Lower lobe of right lung (tissue), 2 donors: ENCODE measurements around the gene TNNT1. TPM values are rescaled to one million over a fixed set of nuclear protein-coding genes. Genes with fewer than 3 reads are reported as not detected.
"Not testable (repeated sequence)": the region's sequence is repeated elsewhere in the genome, so short reads cannot be mapped to it uniquely, and the experiment has no call there.

Experiments used
- ATAC-seq, 2 donors: fragments of 200-7000 bp; cut with Tn5 transposase; one replicate each; pipeline ENCODE4 v1.9.1; 2020 to 2022; ENCODE audit warnings: mild to moderate bottlenecking in 2 of 2, moderate library complexity in 2 of 2
- DNase-seq: peaks from one replicate; pipeline ENCODE4 v3.0.0-alpha.2; 2020
- H3K27ac ChIP-seq: fragments of 200-600 bp; one replicate; pipeline ENCODE4 v1.8.0; 2022
- H3K27me3 ChIP-seq: fragments of 200-600 bp; one replicate; pipeline ENCODE4 v1.8.0; 2022; ENCODE audit warnings: low read depth
- H3K36me3 ChIP-seq: fragments of 200-600 bp; one replicate; pipeline ENCODE4 v1.8.0; 2022; ENCODE audit warnings: mild to moderate bottlenecking
- H3K4me1 ChIP-seq: fragments of 200-600 bp; one replicate; pipeline ENCODE4 v1.8.0; 2022
- H3K4me3 ChIP-seq: fragments of 200-600 bp; one replicate; pipeline ENCODE4 v1.8.0; 2022; ENCODE audit warnings: mild to moderate bottlenecking
- H3K9me3 ChIP-seq: fragments of 200-600 bp; one replicate; pipeline ENCODE4 v1.8.0; 2022
- intact Hi-C: fragments of 100-400 bp; cut with DNase I; formaldehyde crosslinking; loops from one replicate; pipeline ENCODE4 v1.11.0; 2022
- total RNA-seq: library from RNA; stranded (reverse); fragmentation: NEBNext Ultra II Directional; extraction: Animal tissue kit (Norgen Biotek cat#: 25700); gene quantifications from one replicate; pipeline ENCODE4 v1.2.1, GENCODE V29; 2021
- TF ChIP-seq, protein P1 (sequence below): fragments of 200-600 bp; IDR thresholded peaks from one replicate; pipeline ENCODE4 v1.8.0; 2022; ENCODE audit warnings: antibody characterized with exemption, mild to moderate bottlenecking
- donor health status: DM: no; HTN: yes; CAD: no; lungs with severe emphysema.

The TNNT1 gene
- total RNA-seq, 1 donor from 2014 or later, result not detected

DNA sequence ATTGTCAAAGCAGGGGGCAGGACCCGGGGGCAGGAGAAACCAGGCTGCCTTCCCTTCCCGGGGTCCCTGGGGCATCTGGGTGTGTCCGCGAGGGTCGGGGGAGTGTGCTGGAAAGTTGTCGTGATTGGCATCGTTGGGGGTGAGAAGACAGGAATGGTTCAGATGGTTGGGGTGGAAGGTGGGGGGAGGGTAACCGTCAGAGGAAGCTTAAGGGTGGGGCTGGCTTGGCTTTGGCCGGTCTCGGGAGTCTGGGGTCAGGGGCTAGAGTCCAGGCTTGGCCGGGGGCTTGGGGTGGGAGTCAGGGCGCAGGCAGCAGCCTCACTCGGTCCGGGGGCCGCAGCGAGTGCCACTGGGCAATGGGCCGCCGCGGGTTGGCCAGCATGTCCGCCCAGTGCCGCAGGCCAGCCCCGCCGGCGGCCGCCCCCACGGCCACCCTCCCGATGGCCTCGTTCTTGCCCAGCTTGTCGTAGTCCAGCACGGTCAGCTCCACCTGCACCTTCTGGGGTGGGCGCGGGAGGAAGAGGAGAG, 24.2 kb upstream of the TNNT1 start:
- TF ChIP-seq, protein P1, sequence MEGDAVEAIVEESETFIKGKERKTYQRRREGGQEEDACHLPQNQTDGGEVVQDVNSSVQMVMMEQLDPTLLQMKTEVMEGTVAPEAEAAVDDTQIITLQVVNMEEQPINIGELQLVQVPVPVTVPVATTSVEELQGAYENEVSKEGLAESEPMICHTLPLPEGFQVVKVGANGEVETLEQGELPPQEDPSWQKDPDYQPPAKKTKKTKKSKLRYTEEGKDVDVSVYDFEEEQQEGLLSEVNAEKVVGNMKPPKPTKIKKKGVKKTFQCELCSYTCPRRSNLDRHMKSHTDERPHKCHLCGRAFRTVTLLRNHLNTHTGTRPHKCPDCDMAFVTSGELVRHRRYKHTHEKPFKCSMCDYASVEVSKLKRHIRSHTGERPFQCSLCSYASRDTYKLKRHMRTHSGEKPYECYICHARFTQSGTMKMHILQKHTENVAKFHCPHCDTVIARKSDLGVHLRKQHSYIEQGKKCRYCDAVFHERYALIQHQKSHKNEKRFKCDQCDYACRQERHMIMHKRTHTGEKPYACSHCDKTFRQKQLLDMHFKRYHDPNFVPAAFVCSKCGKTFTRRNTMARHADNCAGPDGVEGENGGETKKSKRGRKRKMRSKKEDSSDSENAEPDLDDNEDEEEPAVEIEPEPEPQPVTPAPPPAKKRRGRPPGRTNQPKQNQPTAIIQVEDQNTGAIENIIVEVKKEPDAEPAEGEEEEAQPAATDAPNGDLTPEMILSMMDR, result no peak
- H3K4me3 ChIP-seq, result peak overlapping the region; percentile 45

DNA sequence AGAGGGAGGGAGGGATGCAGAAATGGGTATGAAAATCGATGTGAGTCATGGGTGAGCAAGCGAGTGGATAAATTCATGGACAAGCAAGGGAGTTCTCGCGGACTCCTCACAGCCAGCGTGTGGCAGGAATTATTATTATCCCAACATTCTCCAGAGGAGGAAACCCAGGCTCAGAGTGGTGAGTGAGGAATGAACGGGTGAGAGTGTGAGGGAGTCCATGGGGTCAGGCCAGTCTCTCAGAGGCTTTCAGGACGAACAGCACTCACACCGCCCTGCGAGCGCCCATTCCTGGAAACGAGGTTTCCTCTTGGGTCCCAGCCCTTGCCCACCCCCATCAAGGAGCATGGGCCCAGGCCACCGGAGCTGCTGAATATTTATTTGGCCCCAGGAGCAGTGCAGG, 23.7 kb upstream of the TNNT1 start:
- H3K4me3 ChIP-seq, result no peak overlapping the region
- peaks cover 96% of the 10 kb centered on the region for H3K27me3 ChIP-seq
- ATAC-seq, result peak in 1 of 2 donors; percentile 8
- no peak for DNase-seq
- no peak overlapping the region for H3K27ac ChIP-seq
- intact Hi-C loops, result no loop called here
- TF ChIP-seq, protein P1, result no peak
- H3K9me3 ChIP-seq, result no peaks in the 10 kb centered on the region
- peaks cover 6% of the 10 kb centered on the region for H3K4me1 ChIP-seq
- no peaks in the 10 kb centered on the region for H3K36me3 ChIP-seq

More for the DNA sequence above, 24.2 kb upstream of the TNNT1 start:
- Histone ChIP-seq H3K27ac (no peak overlapping the region), H3K27me3 (peaks cover 97% of the 10 kb centered on the region), H3K4me1 (peaks cover 6% of the 10 kb centered on the region), H3K36me3 (no peaks in the 10 kb centered on the region), H3K9me3 (no peaks in the 10 kb centered on the region)
- intact Hi-C loops, result no loop called here
- DNase-seq, result no peak
- ATAC-seq, result peak in 1 of 2 donors; percentile 30

DNA sequence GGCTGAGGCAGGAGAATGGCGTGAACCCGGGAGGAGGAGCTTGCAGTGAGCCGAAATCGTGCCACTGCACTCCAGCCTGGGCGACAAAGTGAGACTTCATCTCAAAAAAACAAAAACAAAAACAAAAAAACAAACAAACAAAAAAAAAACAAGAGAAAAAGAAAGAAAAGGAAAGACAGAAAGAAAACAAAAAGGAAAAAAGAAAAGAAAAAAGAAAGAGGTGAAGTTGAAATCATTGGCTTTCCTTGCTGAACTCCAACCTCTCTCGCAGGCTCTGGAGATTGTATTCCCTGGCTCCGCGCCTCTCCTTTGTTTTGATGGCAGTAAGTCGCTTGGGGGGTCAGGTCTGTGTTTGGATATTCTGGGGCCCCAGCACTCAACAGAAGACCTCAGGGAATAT, 23.3 kb upstream of the TNNT1 start:
- H3K36me3 ChIP-seq, H3K4me1 ChIP-seq, H3K4me3 ChIP-seq, H3K9me3 ChIP-seq, ATAC-seq, DNase-seq, intact Hi-C loops, H3K27ac ChIP-seq: not testable (repeated sequence)
- H3K27me3 ChIP-seq, result peaks cover 96% of the 10 kb centered on the region

DNA sequence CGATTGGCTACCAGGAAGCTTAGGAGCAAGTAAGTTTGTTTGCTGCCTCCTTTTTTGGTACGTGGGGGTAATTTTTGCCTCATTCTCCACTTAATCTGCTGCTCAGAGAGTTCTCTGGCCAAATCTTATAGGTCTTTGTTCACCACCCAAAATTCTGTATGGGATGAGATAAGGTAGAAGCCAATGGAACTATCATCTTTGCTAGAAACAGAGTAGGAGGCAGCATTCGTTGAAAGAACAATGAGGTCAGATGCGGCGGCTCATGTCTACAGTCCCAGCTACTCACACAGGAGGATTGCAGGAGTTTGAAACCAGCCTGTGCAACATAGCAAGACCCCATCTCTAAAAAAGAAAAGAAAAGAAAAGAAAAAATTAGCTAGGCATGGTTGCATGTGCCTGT, 22.4 kb upstream of the TNNT1 start:
- peaks cover 96% of the 10 kb centered on the region for H3K27me3 ChIP-seq
- TF ChIP-seq, protein P1, result no peak
- DNase-seq, result no peak
- H3K4me1 ChIP-seq, result peaks cover 14% of the 10 kb centered on the region
- no peaks in the 10 kb centered on the region for H3K9me3 ChIP-seq
- H3K36me3 ChIP-seq, result no peaks in the 10 kb centered on the region
- no peak overlapping the region for H3K27ac ChIP-seq
- intact Hi-C loops, result no loop called here
- H3K4me3 ChIP-seq, result no peak overlapping the region
- ATAC-seq, result no peak

DNA sequence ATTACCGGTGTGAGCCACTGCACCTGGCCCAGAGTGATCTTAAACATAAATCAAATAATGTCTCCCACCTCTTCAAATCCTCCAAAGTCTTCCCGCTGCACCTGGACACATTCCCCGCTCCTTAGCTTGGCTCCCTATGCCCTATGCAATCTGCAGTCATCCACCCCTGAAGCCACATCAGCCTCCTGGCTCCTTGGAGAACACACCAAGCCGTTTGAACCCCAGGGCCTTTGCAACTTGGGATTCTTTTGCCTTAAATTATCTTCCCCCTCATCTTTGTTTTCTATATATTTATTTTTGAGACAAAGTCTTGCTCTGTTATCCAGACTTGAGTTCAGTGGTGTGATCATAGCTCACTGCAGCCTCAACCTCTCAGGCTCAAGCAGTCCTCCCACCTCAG, 20.1 kb upstream of the TNNT1 start:
- Histone ChIP-seq H3K27me3 (peaks cover 80% of the 10 kb centered on the region), H3K9me3 (no peaks in the 10 kb centered on the region), H3K27ac (no peak overlapping the region), H3K4me3 (no peak overlapping the region), H3K4me1 (peaks cover 14% of the 10 kb centered on the region), H3K36me3 (no peaks in the 10 kb centered on the region)
- DNase-seq (no peak), ATAC-seq (no peak)
- intact Hi-C loops, result no loop called here
- TF ChIP-seq, protein P1, result no peak

DNA sequence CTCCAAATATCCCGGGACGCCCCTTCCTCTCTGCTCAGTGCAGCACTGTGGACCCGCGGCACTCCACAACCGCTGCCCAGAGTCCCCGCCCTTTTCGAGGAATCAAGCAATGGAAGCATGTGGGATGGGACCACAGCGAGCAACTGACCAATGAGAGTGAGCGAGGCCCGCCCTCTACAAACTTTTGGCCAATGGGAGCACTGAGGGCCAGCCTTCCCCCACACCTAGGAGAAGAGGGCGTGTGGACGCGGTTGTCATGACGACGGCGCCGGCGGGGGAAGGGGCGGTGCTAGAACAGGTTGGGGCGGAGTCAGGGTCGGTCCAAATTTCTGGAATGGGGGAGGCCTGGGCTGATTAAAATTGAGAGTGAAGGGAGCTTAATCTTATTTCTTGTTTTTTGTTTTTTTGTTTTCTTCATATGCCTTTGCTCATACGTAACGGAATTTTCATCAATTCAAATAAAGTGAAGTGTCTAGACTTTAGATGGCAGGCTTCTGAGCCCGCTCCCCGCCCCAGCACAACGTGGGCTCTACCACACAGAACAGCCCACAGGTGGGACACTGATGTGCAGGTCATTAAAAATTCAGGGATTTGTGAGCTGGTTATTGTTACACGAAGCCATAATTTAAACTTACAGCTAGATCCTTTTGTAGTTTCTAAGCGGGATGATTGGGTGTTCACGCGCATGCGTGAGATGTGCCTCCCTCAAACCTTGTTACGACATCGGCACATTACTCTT, 17.7 kb upstream of the TNNT1 start, which contains the start of gene DNAAF3:
DNAAF3 (minus strand) TSS at position 84 of the 739 bp plus-strand sequence. CDS start 200 bp downstream, outside the sequence.
- Histone ChIP-seq H3K27me3 (peaks cover 77% of the 10 kb centered on the region), H3K4me1 (peaks cover 7% of the 10 kb centered on the region), H3K27ac (peak within 1 kb of the TSS; percentile 36), H3K9me3 (no peaks in the 10 kb centered on the region), H3K4me3 (peak within 1 kb of the TSS; percentile 51), H3K36me3 (no peaks in the 10 kb centered on the region)
- ATAC-seq (peak; percentile 98 to 99), DNase-seq (peak; percentile 94)
- TF ChIP-seq, protein P1, result no peak
- intact Hi-C loops, result no loop called here
